Activated naive CD4-positive, alpha-beta T cell treated with anti-CD3 and anti-CD28 coated beads, Interleukin-2, amount 50 U/mL, for 24 hours (primary cell): ENCODE measurements around the gene NSMCE1.

Source experiments
- H3K27ac Mint-ChIP-seq: one replicate; pipeline ENCODE4 v1.8.0; 2021; ENCODE audit warnings: mild to moderate bottlenecking, mixed read lengths
- H3K27me3 Mint-ChIP-seq: one replicate; pipeline ENCODE4 v1.8.0; 2021; ENCODE audit warnings: mixed read lengths
- H3K36me3 Mint-ChIP-seq: one replicate; pipeline ENCODE4 v1.8.0; 2021; ENCODE audit warnings: mixed read lengths
- H3K4me1 Mint-ChIP-seq: one replicate; pipeline ENCODE4 v1.8.0; 2021; ENCODE audit warnings: mixed read lengths
- H3K4me3 Mint-ChIP-seq: one replicate; pipeline ENCODE4 v1.8.0; 2021; ENCODE audit warnings: mild to moderate bottlenecking, mixed read lengths
- H3K9me3 Mint-ChIP-seq: one replicate; pipeline ENCODE4 v1.8.0; 2021; ENCODE audit warnings: mixed read lengths

The NSMCE1 gene

DNA sequence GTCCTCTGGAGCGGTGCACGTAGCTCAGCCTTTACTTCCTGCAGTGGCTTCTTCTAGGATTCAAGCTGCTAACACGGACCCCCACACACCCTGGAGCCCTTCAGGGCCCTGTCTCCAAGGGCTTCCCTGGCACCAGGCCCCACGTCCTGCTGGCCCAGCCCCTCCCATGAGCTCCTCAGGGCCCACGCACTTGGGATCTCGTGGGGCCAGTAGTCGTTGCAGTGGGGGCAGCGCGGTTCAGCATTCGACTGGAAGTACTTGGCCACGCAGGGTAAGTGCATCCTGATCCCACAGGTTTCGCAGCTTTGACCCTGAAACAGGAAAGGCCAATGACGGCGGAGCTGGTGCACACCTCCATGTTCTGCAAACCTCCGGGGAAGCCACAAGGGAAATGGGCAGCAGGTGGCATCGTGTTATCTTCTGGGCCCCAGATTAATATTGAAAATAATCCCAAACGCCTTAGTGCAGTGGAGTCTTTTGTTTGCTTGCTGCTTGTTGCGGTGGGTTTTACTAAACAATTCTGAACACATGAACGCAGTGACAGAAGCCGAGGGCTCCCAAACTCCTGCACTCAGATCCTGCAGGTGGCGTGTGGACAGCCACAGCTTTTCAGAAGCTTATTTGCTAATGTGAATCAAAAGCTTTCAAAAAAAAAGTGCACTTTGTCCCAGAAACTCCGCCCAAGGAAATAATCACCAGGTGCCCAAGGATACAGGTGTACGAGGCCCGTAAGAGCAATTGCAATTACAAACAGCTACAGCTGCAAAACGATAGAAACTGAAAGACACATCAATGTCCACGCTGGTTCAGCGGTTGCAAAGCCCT is 42.8 kb downstream of the NSMCE1 start:
- Mint-ChIP-seq H3K27me3 (no peaks in the 10 kb centered on the region), H3K4me3 (peak overlapping the region; percentile 19), H3K9me3 (no peaks in the 10 kb centered on the region), H3K36me3 (peaks cover 6% of the 10 kb centered on the region), H3K4me1 (peaks cover 54% of the 10 kb centered on the region), H3K27ac (peak overlapping the region; percentile 18)

DNA sequence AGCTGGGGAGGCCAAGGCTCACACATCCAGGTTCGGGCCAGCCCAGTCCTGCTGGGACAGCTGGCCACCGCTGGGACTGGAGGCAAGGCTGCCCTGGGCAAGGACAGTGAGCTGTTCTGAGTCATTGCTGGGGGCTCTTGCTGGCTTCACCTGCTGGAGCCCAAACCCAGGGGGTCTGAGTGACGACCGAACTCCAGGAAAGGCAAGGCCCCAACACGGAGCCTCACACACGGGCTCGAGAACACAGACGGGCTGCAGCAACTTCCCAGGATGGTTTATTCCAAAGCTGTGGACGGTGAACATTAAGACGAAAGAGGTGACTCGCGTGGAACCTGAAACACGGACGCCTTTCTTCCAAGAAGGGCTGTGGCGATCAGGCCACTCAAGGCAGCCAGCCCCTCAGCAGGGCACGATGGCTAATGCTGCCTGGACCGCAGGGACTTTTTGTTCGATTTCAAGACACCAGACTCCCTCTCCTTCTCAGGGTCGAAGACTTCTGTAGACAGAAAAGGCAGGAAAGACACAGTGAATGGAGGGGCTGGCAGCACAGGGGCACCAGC is 43.8 kb downstream of the NSMCE1 start:
- Mint-ChIP-seq H3K27ac (peak overlapping the region; percentile 68), H3K36me3 (peaks cover 5% of the 10 kb centered on the region), H3K4me3 (no peak overlapping the region), H3K4me1 (peaks cover 46% of the 10 kb centered on the region), H3K27me3 (no peaks in the 10 kb centered on the region), H3K9me3 (no peaks in the 10 kb centered on the region)

DNA sequence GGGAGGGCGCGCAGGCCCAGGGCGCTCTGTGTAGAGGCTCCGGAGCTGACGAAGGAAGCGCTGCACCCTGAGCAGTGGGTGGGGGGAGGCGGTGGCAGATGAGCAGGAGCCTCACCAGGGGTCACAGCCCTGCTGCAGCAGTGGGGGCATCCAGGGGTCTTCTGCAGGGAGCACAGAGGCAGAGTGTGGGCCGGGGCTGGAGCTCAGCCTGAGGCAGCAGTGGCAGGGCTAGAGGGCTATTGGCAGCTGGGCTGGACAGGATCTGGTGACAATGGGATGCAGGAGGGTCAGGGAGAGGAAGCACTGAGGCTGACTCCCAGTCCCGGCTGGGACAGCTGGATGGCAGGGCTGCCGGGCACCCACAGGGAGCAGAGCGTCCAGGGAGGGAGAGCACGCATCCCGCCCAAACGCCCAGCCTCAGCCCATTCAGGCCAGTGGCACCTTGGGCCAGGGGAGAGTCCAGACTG is 44.3 kb downstream of the NSMCE1 start:
- Mint-ChIP-seq H3K9me3 (no peaks in the 10 kb centered on the region), H3K27me3 (no peaks in the 10 kb centered on the region), H3K27ac (peak overlapping the region; percentile 23), H3K4me3 (no peak overlapping the region), H3K4me1 (peaks cover 41% of the 10 kb centered on the region), H3K36me3 (peaks cover 5% of the 10 kb centered on the region)

DNA sequence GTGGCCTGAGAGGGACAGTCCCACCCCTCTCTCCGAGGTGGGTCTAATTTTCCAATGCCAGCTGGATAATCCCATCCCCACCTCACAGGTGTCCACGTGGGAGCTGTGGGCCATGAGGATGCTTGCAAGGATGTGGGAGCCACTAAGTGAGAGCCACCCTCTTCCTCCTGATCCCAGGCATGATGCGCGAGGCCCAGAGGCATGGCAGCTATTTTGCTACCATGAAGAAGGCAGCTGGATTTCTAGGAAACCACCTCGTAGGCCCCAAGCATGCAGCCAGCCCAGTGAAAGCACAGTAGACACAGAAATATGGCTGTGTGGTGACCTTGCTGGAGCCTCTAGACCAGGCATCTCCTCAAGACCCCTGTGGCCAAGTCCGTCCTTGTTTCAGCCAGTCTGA is 44.9 kb downstream of the NSMCE1 start:
- H3K36me3 Mint-ChIP-seq, result peaks cover 5% of the 10 kb centered on the region
- H3K27me3 Mint-ChIP-seq, result no peaks in the 10 kb centered on the region
- H3K4me1 Mint-ChIP-seq, result peaks cover 35% of the 10 kb centered on the region
- H3K27ac Mint-ChIP-seq, result no peak overlapping the region
- H3K9me3 Mint-ChIP-seq, result no peaks in the 10 kb centered on the region
- H3K4me3 Mint-ChIP-seq, result no peak overlapping the region

DNA sequence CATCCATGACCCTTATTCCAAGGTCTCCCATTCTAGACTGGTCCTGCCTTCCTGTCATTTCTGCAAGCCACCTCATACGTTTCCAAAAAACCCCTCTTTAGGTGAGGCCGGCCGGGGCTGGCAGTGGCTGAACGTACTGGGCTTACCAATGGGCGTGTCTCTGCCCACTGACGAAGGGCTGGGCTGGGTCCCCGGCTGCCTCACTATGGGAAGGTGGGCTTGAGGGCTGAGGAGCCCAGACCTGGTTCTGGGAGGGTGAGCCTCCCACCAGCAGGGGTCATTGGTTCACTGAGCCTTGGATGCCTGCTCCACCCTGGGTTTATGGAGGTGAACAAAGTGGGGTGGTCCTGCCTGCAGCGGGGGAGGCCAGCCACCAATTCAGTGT is 45.4 kb downstream of the NSMCE1 start:
- Mint-ChIP-seq H3K36me3 (peaks cover 5% of the 10 kb centered on the region), H3K9me3 (no peaks in the 10 kb centered on the region), H3K4me3 (no peak overlapping the region), H3K4me1 (peaks cover 31% of the 10 kb centered on the region), H3K27ac (no peak overlapping the region), H3K27me3 (no peaks in the 10 kb centered on the region)

- H3K4me3 Mint-ChIP-seq, result no peak overlapping the region
- H3K27ac Mint-ChIP-seq, result peak overlapping the region; percentile 35
- H3K36me3 Mint-ChIP-seq, result peaks cover 5% of the 10 kb centered on the region
- peaks cover 26% of the 10 kb centered on the region for H3K4me1 Mint-ChIP-seq
- no peaks in the 10 kb centered on the region for H3K27me3 Mint-ChIP-seq
- no peaks in the 10 kb centered on the region for H3K9me3 Mint-ChIP-seq
Measured at GRCh38 chr16:27222249-27223225, 46.0 kb downstream of the NSMCE1 start.

DNA sequence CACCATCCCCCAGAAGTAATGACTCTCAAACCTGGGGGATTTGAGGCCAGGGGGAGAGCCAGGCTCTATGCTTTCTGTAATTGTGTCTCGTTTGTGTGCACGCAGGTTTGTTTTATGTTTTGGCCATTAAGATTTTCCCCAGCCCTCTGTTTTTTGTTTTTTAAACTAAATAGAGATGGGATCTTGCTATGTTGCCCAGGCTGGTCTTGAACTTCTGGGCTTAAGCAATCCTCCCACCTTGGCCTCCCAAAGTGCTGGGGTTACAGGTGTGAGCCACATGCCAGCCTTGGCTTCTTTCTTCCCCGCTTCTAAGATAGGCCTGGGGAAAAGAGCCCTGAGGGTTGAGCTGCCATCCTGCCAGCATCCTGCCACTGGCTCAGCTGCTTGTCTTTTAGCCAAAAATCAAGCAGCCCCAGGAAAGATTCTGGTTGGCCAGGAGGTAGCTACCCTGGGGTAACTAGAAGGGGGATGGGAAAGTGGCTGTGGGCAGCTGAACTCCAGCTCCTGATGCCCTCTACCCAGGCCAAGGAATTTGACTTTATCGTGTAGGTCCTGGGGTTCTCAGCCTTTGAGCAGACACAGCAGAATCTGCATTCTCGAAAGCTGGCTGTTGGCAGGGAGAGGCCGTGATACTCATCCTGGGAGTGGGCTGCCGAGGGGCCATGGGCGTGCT is 46.9 kb downstream of the NSMCE1 start:
- peaks cover 4% of the 10 kb centered on the region for H3K36me3 Mint-ChIP-seq
- H3K27me3 Mint-ChIP-seq, result no peaks in the 10 kb centered on the region
- no peak overlapping the region for H3K27ac Mint-ChIP-seq
- H3K4me1 Mint-ChIP-seq, result peaks cover 19% of the 10 kb centered on the region
- H3K4me3 Mint-ChIP-seq, result no peak overlapping the region
- no peaks in the 10 kb centered on the region for H3K9me3 Mint-ChIP-seq

DNA sequence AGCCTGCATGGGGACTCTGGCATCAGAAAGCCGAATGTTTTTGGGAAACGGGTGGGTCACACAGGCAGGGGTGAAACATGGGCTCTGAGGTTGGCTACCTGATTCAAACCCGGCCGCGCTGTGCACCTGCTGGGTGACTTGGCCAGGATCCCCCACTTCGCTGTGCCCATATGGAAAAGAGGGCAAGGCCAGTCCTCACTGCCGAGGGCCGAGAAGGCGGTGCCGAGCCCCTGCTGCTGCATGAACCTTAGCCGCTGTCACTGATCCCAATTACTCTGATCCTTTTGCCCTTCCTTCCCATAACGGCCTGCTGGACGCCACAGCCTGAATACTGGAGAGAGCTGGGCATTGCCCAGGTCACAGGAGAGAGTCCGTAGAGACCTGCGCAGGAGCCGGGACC is 47.6 kb downstream of the NSMCE1 start:
- Mint-ChIP-seq H3K9me3 (no peaks in the 10 kb centered on the region), H3K27ac (no peak overlapping the region), H3K36me3 (peaks cover under 1% of the 10 kb centered on the region), H3K4me1 (peaks cover 11% of the 10 kb centered on the region), H3K4me3 (no peak overlapping the region), H3K27me3 (no peaks in the 10 kb centered on the region)

- H3K4me3 Mint-ChIP-seq, result no peak overlapping the region
- H3K4me1 Mint-ChIP-seq, result peaks cover 7% of the 10 kb centered on the region
- H3K36me3 Mint-ChIP-seq, result peaks cover under 1% of the 10 kb centered on the region
- no peak overlapping the region for H3K27ac Mint-ChIP-seq
- no peaks in the 10 kb centered on the region for H3K27me3 Mint-ChIP-seq
- no peaks in the 10 kb centered on the region for H3K9me3 Mint-ChIP-seq
Measured at GRCh38 chr16:27220527-27220926, 48.0 kb downstream of the NSMCE1 start.

GRCh38 chr16:27220120-27220519 is 48.5 kb downstream of the NSMCE1 start:
- H3K4me3 Mint-ChIP-seq, result no peak overlapping the region
- H3K4me1 Mint-ChIP-seq, result peaks cover 6% of the 10 kb centered on the region
- no peaks in the 10 kb centered on the region for H3K9me3 Mint-ChIP-seq
- H3K27me3 Mint-ChIP-seq, result no peaks in the 10 kb centered on the region
- H3K36me3 Mint-ChIP-seq, result peaks cover 3% of the 10 kb centered on the region
- H3K27ac Mint-ChIP-seq, result no peak overlapping the region

GRCh38 chr16:27219161-27219560 is 49.4 kb downstream of the NSMCE1 start:
- no peak overlapping the region for H3K27ac Mint-ChIP-seq
- H3K4me3 Mint-ChIP-seq, result no peak overlapping the region
- H3K36me3 Mint-ChIP-seq, result peaks cover 3% of the 10 kb centered on the region
- no peaks in the 10 kb centered on the region for H3K9me3 Mint-ChIP-seq
- H3K27me3 Mint-ChIP-seq, result no peaks in the 10 kb centered on the region
- H3K4me1 Mint-ChIP-seq, result peaks cover 4% of the 10 kb centered on the region

- H3K36me3 Mint-ChIP-seq, result peaks cover 5% of the 10 kb centered on the region
- H3K27me3 Mint-ChIP-seq, result no peaks in the 10 kb centered on the region
- no peak overlapping the region for H3K4me3 Mint-ChIP-seq
- H3K27ac Mint-ChIP-seq, result no peak overlapping the region
- H3K4me1 Mint-ChIP-seq, result peaks cover 2% of the 10 kb centered on the region
- no peaks in the 10 kb centered on the region for H3K9me3 Mint-ChIP-seq
Measured at GRCh38 chr16:27218756-27219155, 49.8 kb downstream of the NSMCE1 start.

- Mint-ChIP-seq H3K9me3 (no peaks in the 10 kb centered on the region), H3K27me3 (no peaks in the 10 kb centered on the region), H3K36me3 (peaks cover 5% of the 10 kb centered on the region), H3K4me3 (no peak overlapping the region), H3K4me1 (peaks cover 13% of the 10 kb centered on the region), H3K27ac (no peak overlapping the region)
Measured at GRCh38 chr16:27217256-27217655, 51.3 kb downstream of the NSMCE1 start.

DNA sequence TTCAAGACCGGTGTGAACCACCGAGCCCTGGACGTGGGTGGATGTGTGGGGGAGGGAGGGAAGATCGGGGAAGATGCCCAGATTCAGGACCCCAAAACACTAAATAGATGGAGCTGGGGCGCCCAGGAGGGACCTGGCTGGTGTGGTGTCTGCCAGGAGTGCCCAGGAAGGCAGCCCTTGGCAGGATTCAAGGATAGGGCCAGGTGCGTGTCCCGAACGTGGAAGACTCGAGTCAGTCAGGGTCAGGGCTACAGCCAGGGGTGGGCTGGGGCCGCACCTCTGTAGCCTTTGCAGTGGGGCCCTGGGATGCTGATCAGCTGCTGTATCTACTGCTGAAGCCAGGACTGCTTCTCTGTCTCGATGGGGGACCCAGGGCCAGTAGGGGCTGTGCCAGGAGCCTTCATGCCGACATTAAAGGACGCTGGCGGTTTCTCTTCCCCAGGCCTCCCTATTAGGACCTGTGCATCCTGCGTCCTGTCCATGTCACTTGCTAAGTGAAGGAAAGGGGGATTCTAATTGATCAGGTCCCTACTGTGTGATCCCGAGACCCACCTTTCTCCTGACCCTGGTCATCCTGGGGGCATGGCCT is 52.2 kb downstream of the NSMCE1 start:
- H3K27ac Mint-ChIP-seq, result no peak overlapping the region
- no peaks in the 10 kb centered on the region for H3K27me3 Mint-ChIP-seq
- H3K36me3 Mint-ChIP-seq, result peaks cover 5% of the 10 kb centered on the region

GRCh38 chr16:27215660-27216059 is 52.9 kb downstream of the NSMCE1 start:
- Mint-ChIP-seq H3K4me3 (no peak overlapping the region), H3K4me1 (peaks cover 20% of the 10 kb centered on the region), H3K27me3 (no peaks in the 10 kb centered on the region), H3K9me3 (no peaks in the 10 kb centered on the region), H3K27ac (no peak overlapping the region), H3K36me3 (peaks cover 5% of the 10 kb centered on the region)

More for the DNA sequence above, 52.2 kb downstream of the NSMCE1 start:
- Mint-ChIP-seq H3K4me1 (peaks cover 13% of the 10 kb centered on the region), H3K4me3 (no peak overlapping the region), H3K9me3 (no peaks in the 10 kb centered on the region)
